ENCODE results near the gene KISS1R. TPM values are rescaled to one million over a fixed set of nuclear protein-coding genes. Genes with fewer than 3 reads are reported as not detected.

Gene KISS1R
- total RNA-seq, 4 donors from 2014 or later, result 0.45 TPM; not detected in 3

- peaks cover 0 to 10% (median 0%) of the 10 kb centered on the region in 3 donors for H3K4me1 ChIP-seq
- no peak overlapping the region for H3K27ac ChIP-seq
- no peak for TF ChIP-seq POLR2A (IDR thresholded peaks at IDR 0.05)
- TF ChIP-seq, protein P1, sequence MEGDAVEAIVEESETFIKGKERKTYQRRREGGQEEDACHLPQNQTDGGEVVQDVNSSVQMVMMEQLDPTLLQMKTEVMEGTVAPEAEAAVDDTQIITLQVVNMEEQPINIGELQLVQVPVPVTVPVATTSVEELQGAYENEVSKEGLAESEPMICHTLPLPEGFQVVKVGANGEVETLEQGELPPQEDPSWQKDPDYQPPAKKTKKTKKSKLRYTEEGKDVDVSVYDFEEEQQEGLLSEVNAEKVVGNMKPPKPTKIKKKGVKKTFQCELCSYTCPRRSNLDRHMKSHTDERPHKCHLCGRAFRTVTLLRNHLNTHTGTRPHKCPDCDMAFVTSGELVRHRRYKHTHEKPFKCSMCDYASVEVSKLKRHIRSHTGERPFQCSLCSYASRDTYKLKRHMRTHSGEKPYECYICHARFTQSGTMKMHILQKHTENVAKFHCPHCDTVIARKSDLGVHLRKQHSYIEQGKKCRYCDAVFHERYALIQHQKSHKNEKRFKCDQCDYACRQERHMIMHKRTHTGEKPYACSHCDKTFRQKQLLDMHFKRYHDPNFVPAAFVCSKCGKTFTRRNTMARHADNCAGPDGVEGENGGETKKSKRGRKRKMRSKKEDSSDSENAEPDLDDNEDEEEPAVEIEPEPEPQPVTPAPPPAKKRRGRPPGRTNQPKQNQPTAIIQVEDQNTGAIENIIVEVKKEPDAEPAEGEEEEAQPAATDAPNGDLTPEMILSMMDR (IDR thresholded peaks at IDR 0.05), result no peak
- no peak for DNase-seq
- no peaks in the 10 kb centered on the region for H3K9me3 ChIP-seq
- H3K27me3 ChIP-seq, result no peaks in the 10 kb centered on the region
- no peak overlapping the region for H3K4me3 ChIP-seq
- peaks cover 4 to 43% (median 6%) of the 10 kb centered on the region in 3 donors for H3K36me3 ChIP-seq
- 59 to 71% methylated on average over 13 of the region's 14 CpGs for WGBS, 2 donors
- intact Hi-C loops (cut with DNase I), result no loop called here
These were observed 44.9 kb downstream of the KISS1R start for GRCh38 chr19:961866-962620.

GRCh38 chr19:962683-963400 is 45.7 kb downstream of the KISS1R start:
- peaks cover 0 to 8% (median 0%) of the 10 kb centered on the region in 3 donors for H3K4me1 ChIP-seq
- TF ChIP-seq, protein P1 (IDR thresholded peaks at IDR 0.05), result no peak
- TF ChIP-seq POLR2A (IDR thresholded peaks at IDR 0.05), result no peak
- WGBS, 2 donors, result 84 to 97% methylated on average over 7 to 8 of the region's 31 CpGs
- H3K4me3 ChIP-seq, result no peak overlapping the region
- intact Hi-C loops (cut with DNase I), result no loop called here
- H3K36me3 ChIP-seq, result peaks cover 4 to 49% (median 6%) of the 10 kb centered on the region in 3 donors
- H3K27ac ChIP-seq, result no peak overlapping the region
- DNase-seq, result no peak
- H3K9me3 ChIP-seq, result no peaks in the 10 kb centered on the region
- H3K27me3 ChIP-seq, result no peaks in the 10 kb centered on the region

DNA sequence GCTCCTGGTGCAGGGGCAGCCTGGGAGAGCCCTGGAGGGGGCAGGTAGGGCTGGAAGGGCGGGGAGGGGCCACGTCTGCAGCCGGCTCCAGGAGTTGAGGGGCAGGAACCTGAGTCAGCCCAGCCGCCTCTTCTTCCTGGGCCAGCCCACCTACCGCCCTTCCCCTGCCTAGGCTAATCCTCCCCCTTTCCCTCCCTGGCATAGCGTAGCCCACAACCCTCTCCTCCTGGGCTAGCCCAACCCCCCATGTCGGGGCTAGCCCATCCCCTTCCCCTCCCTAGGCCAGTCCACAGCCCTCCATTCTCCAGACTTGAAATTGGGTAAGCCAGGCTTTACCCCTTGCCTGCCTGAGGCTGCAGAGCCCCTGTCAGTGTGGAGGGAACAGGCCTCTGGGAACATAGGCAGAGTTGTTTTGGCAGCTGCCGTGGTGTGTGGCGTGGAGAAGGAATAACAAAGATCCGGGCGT is 46.4 kb downstream of the KISS1R start:
- H3K36me3 ChIP-seq, result peaks cover 4 to 54% (median 6%) of the 10 kb centered on the region in 3 donors
- TF ChIP-seq POLR2A (IDR thresholded peaks at IDR 0.05), result no peak
- TF ChIP-seq, protein P1 (IDR thresholded peaks at IDR 0.05), result no peak

GRCh38 chr19:964116-964520 is 47.0 kb downstream of the KISS1R start:
- H3K27ac ChIP-seq, result no peak overlapping the region
- DNase-seq, result no peak
- H3K9me3 ChIP-seq, result no peaks in the 10 kb centered on the region
- H3K4me1 ChIP-seq, result peaks cover 0 to 2% (median 0%) of the 10 kb centered on the region in 3 donors
- TF ChIP-seq, protein P1 (IDR thresholded peaks at IDR 0.05), result no peak
- no peak for TF ChIP-seq POLR2A (IDR thresholded peaks at IDR 0.05)
- WGBS, 2 donors, result 90 to 100% methylated on average over 8 to 11 of the region's 16 CpGs
- H3K4me3 ChIP-seq, result no peak overlapping the region
- peaks cover 4 to 60% (median 6%) of the 10 kb centered on the region in 3 donors for H3K36me3 ChIP-seq
- intact Hi-C loops (cut with DNase I), result no loop called here
- H3K27me3 ChIP-seq, result no peaks in the 10 kb centered on the region

More for the DNA sequence above, 46.4 kb downstream of the KISS1R start:
- 84 to 90% methylated on average over 7 to 8 of the region's 11 CpGs for WGBS, 2 donors
- Histone ChIP-seq H3K9me3 (no peaks in the 10 kb centered on the region), H3K27me3 (no peaks in the 10 kb centered on the region), H3K4me3 (no peak overlapping the region), H3K4me1 (peaks cover 0 to 8% (median 0%) of the 10 kb centered on the region in 3 donors), H3K27ac (no peak overlapping the region)
- DNase-seq, result no peak
- intact Hi-C loops (cut with DNase I), result no loop called here
